Loucy (cell line): Measurements from ENCODE around the gene PBX1.

Experiments
- CTCF ChIP-seq: fragments of 200-600 bp; sonication (generic); conservative IDR thresholded peaks from 2 replicates; pipeline ENCODE4 v1.5.1; 2014; ENCODE audit warnings: mild to moderate bottlenecking, antibody characterized with exemption, low read length
- EZH2phosphoT487 ChIP-seq: fragments of 200-600 bp; IDR thresholded peaks from 2 replicates; pipeline ENCODE4 v1.6.1; 2018; ENCODE audit warnings: antibody characterized with exemption, mild to moderate bottlenecking, moderate library complexity, borderline replicate concordance

- TF ChIP-seq CTCF (no peak), EZH2phosphoT487 (no peak)
Observed at GRCh38 chr1:164885311-164885710, 326.3 kb downstream of the PBX1 start.
